HepG2 (cell line): Measurements from ENCODE around the gene CCDC174. TPM values are rescaled to one million over a fixed set of nuclear protein-coding genes. Genes with fewer than 3 reads are reported as not detected.

Source experiments
- ATAC-seq: fragments of 200-7000 bp; cut with Tn5 transposase; 3 replicates; pipeline ENCODE4 v1.9.1; 2020; ENCODE audit warnings: mild to moderate bottlenecking, moderate library complexity
- BruUV-seq: library from RNA; stranded (reverse); fragments of 400-500 nt; replicated peaks from 2 replicates; lab custom pipeline; 2021; lab: Mats Ljungman, UMichigan
- CTCF ChIA-PET: fragments of 300-600 bp; formaldehyde crosslinking; extraction: SDS; loops from one replicate; lab custom pipeline; 2021; ENCODE audit warnings: low total read pairs, inconsistent platforms, low intra/inter-chr PET ratio; lab: Yijun Ruan, JAX
- POLR2A ChIA-PET: fragments of 350-600 bp; sonication (Branson Sonifier 250); formaldehyde crosslinking; loops from one replicate; lab custom pipeline; 2020; ENCODE audit warnings: antibody characterized with exemption, inconsistent platforms; lab: Yijun Ruan, JAX
- DNase-seq: peaks from one replicate; pipeline ENCODE4 v3.0.0-alpha.2; 2015; ENCODE audit warnings: low spot score
- FAIRE-seq: peaks from 3 replicates; lab custom pipeline; 2011; peaks lifted over from hg19 to GRCh38; lab: Jason Lieb, UNC
- H2AFZ ChIP-seq: one replicate; pipeline ENCODE4 v1.6.1; 2011; ENCODE audit warnings: low read length, inconsistent platforms
- H3K27ac ChIP-seq: fragments of 300-600 bp; 3 replicates; pipeline ENCODE4 v1.8.0; 2011; ENCODE audit warnings: mixed run types, mild to moderate bottlenecking, mixed read lengths, low read length, inconsistent platforms; ENCODE audit not compliant: insufficient read depth; ENCODE audit errors: extremely low read length
- H3K27me3 ChIP-seq, 2 experiments: fragments of 200-600 bp in 1 of 2; 2 replicates in 1 of 2; 3 replicates in 1 of 2; pipeline versions ENCODE4 v1.6.0 to v1.8.0; 2011; ENCODE audit warnings: low read length in 2 of 2, mild to moderate bottlenecking in 2 of 2, moderate library complexity in 2 of 2, inconsistent platforms in 1 of 2; ENCODE audit not compliant: insufficient read depth in 2 of 2, control insufficient read depth in 1 of 2
- H3K36me3 ChIP-seq, 2 experiments: fragments of 200-600 bp in 1 of 2; replicated peaks in 1 of 2; 2 replicates in 1 of 2; 3 replicates in 1 of 2; pipeline versions ENCODE4 v1.5.1 to v1.8.0; 2011; ENCODE audit warnings: low read length in 2 of 2, inconsistent platforms in 1 of 2; ENCODE audit not compliant: insufficient read depth in 2 of 2, control insufficient read depth in 1 of 2
- H3K4me1 ChIP-seq: 2 replicates; pipeline ENCODE4 v1.5.1; 2012; ENCODE audit warnings: low read length, inconsistent platforms; ENCODE audit not compliant: insufficient read depth
- H3K4me2 ChIP-seq: 2 replicates; pipeline ENCODE4 v1.6.0; 2011; ENCODE audit warnings: low read depth, low read length, inconsistent platforms
- H3K4me3 ChIP-seq, 3 experiments: fragments of 200-600 bp in 1 of 3; sonication (generic), shearing (Covaris generic) in 1 of 3; replicated peaks in 1 of 3; 2 replicates each; pipeline ENCODE4 v1.5.1; 2011 to 2016; ENCODE audit warnings: low read length in 3 of 3, inconsistent platforms in 2 of 3, low read depth in 2 of 3, mild to moderate bottlenecking in 2 of 3, control low read depth in 1 of 3, mixed read lengths in 1 of 3; ENCODE audit not compliant: insufficient read depth in 1 of 3
- H3K79me2 ChIP-seq: one replicate; pipeline ENCODE4 v1.6.1; 2011; ENCODE audit warnings: low read length, inconsistent platforms; ENCODE audit not compliant: insufficient read depth
- H3K9ac ChIP-seq: 2 replicates; pipeline ENCODE4 v1.6.0; 2011; ENCODE audit warnings: mild to moderate bottlenecking, low read depth, low read length, inconsistent platforms; ENCODE audit not compliant: insufficient read depth
- H3K9me3 ChIP-seq: 2 replicates; pipeline ENCODE4 v1.5.1; 2012; ENCODE audit warnings: mild to moderate bottlenecking, low read length
- H4K20me1 ChIP-seq: 2 replicates; pipeline ENCODE4 v1.6.0; 2011; ENCODE audit warnings: inconsistent platforms, mild to moderate bottlenecking, low read length, moderate library complexity; ENCODE audit not compliant: insufficient read depth
- ATF4 ChIP-seq, 2 experiments: fragments of 450-650 bp in 1 of 2; sonication (generic) in 1 of 2; formaldehyde crosslinking; IDR thresholded peaks; 2 replicates each; pipeline versions ENCODE4 v1.5.0 to v1.8.0; 2020 to 2022; ENCODE audit warnings: mild to moderate bottlenecking in 1 of 2, missing genetic modification reagents in 1 of 2
- EHMT2 ChIP-seq: fragments of 200-600 bp; sonication (generic); IDR thresholded peaks from 2 replicates; pipeline ENCODE4 v1.7.0; 2017; ENCODE audit warnings: antibody characterized with exemption, low read depth, low read length, borderline replicate concordance
- GABPB1 ChIP-seq: IDR thresholded peaks from 2 replicates; pipeline ENCODE4 v1.6.1; 2016; ENCODE audit warnings: mild to moderate bottlenecking, missing genetic modification reagents, moderate library complexity, missing compliant biosample characterization
- ISL2 ChIP-seq: sonication (generic); formaldehyde crosslinking; IDR thresholded peaks from 2 replicates; pipeline ENCODE4 v1.5.0; 2020; ENCODE audit warnings: missing genetic modification reagents
- NR2C2 ChIP-seq: sonication (generic); formaldehyde crosslinking; IDR thresholded peaks from 2 replicates; pipeline ENCODE4 v1.4.0; 2020; ENCODE audit warnings: missing genetic modification reagents, mild to moderate bottlenecking, moderate library complexity, borderline replicate concordance
- PLRG1 ChIP-seq: fragments of 450-650 bp; conservative IDR thresholded peaks from 2 replicates; pipeline ENCODE4 v1.6.1; 2016
- ZBTB14 ChIP-seq: sonication (generic); formaldehyde crosslinking; IDR thresholded peaks from 2 replicates; pipeline ENCODE4 v1.4.0; 2020; ENCODE audit warnings: missing genetic modification reagents
- ZBTB8A ChIP-seq: sonication (generic); formaldehyde crosslinking; IDR thresholded peaks from 2 replicates; pipeline ENCODE4 v1.4.0; 2020; ENCODE audit warnings: mild to moderate bottlenecking, low read depth, missing genetic modification reagents, borderline replicate concordance
- ZFP41 ChIP-seq: sonication (generic); formaldehyde crosslinking; IDR thresholded peaks from 2 replicates; pipeline ENCODE4 v1.4.0; 2020; ENCODE audit warnings: mild to moderate bottlenecking, missing genetic modification reagents, borderline replicate concordance
- ZNF577 ChIP-seq: sonication (generic); formaldehyde crosslinking; IDR thresholded peaks from 2 replicates; pipeline ENCODE4 v1.4.0; 2020; ENCODE audit warnings: mild to moderate bottlenecking, low read depth, missing genetic modification reagents, borderline replicate concordance
- WGBS: methylation state at CpG from one replicate; pipeline ENCODE4 v1.1.6; 2017; ENCODE audit warnings: low lambda C conversion rate; 5-methylcytosine and 5-hydroxymethylcytosine counted together
- in situ Hi-C: cut with HindIII; loops from 2 replicates; pipeline ENCODE4 v1.10.0; 2017; ENCODE audit warnings: low pct_unique_long_range_greater_than_20kb; ENCODE audit not compliant: extremely low pct_ligation_motif_present
- intact Hi-C: fragments of 100-400 bp; cut with micrococcal nuclease; formaldehyde crosslinking; loops from one replicate; pipeline ENCODE4 v1.10.0; 2022; ENCODE audit not compliant: unreplicated experiment
- polyA plus RNA-seq, 8 experiments: library from polyadenylated mRNA; depleted of rRNA in 3 of 8; stranded (reverse) in 7 of 8; unstranded in 1 of 8; fragments of >200 nt; fragmentation: Illumina TruSeq in 4 of 8; extraction: Trizol in 4 of 8; gene quantifications; 2 replicates each; pipeline versions ENCODE4 v1.2.1 to v1.2.3, GENCODE V29; 2011 to 2016; ENCODE audit warnings: low read depth in 4 of 8, missing spikeins in 1 of 8, mixed read lengths in 1 of 8; ENCODE audit not compliant: insufficient read depth in 1 of 8
- total RNA-seq, 5 experiments: library from RNA; depleted of rRNA; stranded (reverse); fragments of >200 nt; fragmentation: Illumina TruSeq; extraction: Trizol; gene quantifications; 2 replicates each; pipeline ENCODE4 v1.2.3, GENCODE V29; 2016; ENCODE audit warnings: low read depth in 1 of 5
- TF ChIP-seq, protein P1 (sequence below): sonication (generic); formaldehyde crosslinking; IDR thresholded peaks from 2 replicates; pipeline ENCODE4 v1.5.1; 2020; ENCODE audit warnings: mild to moderate bottlenecking, missing genetic modification reagents, moderate library complexity

The CCDC174 gene
- total and polyA plus RNA-seq, 2 of the 13 experiments (the other 11 are each of a cell fraction or from before 2014, with no cell fraction given): 5.4 to 11.0 TPM

DNA sequence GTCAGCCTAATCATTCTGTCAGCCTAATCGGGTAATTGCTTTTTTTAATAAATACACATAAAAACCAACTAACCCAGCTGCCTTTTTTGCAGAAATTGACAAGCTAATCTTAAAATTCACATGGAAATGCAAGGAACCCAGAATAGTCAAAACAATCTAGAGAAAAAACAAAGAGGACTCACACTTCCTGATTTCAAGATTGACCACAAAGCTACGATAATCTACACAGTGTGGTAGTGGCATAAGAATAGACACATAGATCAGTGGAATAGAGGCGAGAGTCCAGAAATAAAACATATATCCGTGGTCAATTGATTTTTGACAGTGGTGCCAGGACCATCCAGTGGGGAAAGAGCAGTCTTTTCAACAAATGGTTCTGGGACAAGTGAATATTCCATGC, 21.0 kb downstream of the CCDC174 start:
- no peak overlapping the region for H3K27ac ChIP-seq
- H3K4me3 ChIP-seq: no peak overlapping the region
- no TSS peak for BruUV-seq
- no peak overlapping the region for H3K4me2 ChIP-seq
- in situ Hi-C loops (loop anchor here (5.0 kb wide), 2 partner anchors 110 to 250 kb away; no protein-coding TSS in a partner anchor), intact Hi-C loops (no loop called here)
- no peak overlapping the region for H3K9ac ChIP-seq
- H3K79me2 ChIP-seq: no peaks in the 10 kb centered on the region
- no peaks in the 10 kb centered on the region for H3K9me3 ChIP-seq
- ChIA-PET CTCF (interaction anchor here (2.1 kb wide), 1 partner anchor 249 kb away, joined by 24 read pairs; no protein-coding TSS in a partner anchor), POLR2A (interaction anchor here (1.4 kb wide), 1 partner anchor 108 kb away, joined by 4 read pairs; no protein-coding TSS in a partner anchor)
- FAIRE-seq (no peak), ATAC-seq (no peak), DNase-seq (no peak)
- peaks cover 21% of the 10 kb centered on the region for H3K4me1 ChIP-seq
- no peaks in the 10 kb centered on the region for H4K20me1 ChIP-seq
- no peak overlapping the region for H2AFZ ChIP-seq
- no peak for TF ChIP-seq NR2C2 (CRISPR knock-in tag)
- no peak for TF ChIP-seq ZNF577 (CRISPR knock-in tag)
- no peak for TF ChIP-seq PLRG1
- WGBS: 94% methylated on average over 4 of the region's 4 CpGs
- H3K27me3 ChIP-seq: no peaks in the 10 kb centered on the region
- peaks cover 22 to 52% of the 10 kb centered on the region in 2 experiments for H3K36me3 ChIP-seq

GRCh38 chr3:14674841-14675240, 23.3 kb downstream of the CCDC174 start, which contains the start of gene C3orf20:
C3orf20 (plus strand) TSS chr3:14675141; CDS start chr3:14682714, 7,573 bp downstream.
- POLR2A ChIA-PET: no interaction called here
- Histone ChIP-seq H2AFZ (no peak within 1 kb of the TSS), H3K4me2 (no peak within 1 kb of the TSS), H3K36me3 (peaks cover 14 to 31% of the 10 kb centered on the region in 2 experiments), H3K4me3 (no peak within 1 kb of the TSS), H3K27me3 (no peaks in the 10 kb centered on the region), H3K4me1 (peaks cover 42% of the 10 kb centered on the region), H3K9me3 (0 out of 2 replicates have a peak, but pooled peaks cover under 1% of the 10 kb centered on the region), H3K9ac (no peak within 1 kb of the TSS), H3K79me2 (no peaks in the 10 kb centered on the region), H3K27ac (no peak within 1 kb of the TSS), H4K20me1 (no peaks in the 10 kb centered on the region)
- in situ Hi-C loops: loop anchor here (5.0 kb wide), 2 partner anchors 107 to 247 kb away; no protein-coding TSS in a partner anchor
- ATAC-seq (no peak), DNase-seq (no peak), FAIRE-seq (no peak)
- 88% methylated on average over 7 of the region's 7 CpGs for WGBS
- intact Hi-C loops: no loop called here
- CTCF ChIA-PET: interaction anchor here (2.9 kb wide), 1 partner anchor 106 kb away, joined by 33 read pairs; no protein-coding TSS in a partner anchor
- TF ChIP-seq, protein P1, sequence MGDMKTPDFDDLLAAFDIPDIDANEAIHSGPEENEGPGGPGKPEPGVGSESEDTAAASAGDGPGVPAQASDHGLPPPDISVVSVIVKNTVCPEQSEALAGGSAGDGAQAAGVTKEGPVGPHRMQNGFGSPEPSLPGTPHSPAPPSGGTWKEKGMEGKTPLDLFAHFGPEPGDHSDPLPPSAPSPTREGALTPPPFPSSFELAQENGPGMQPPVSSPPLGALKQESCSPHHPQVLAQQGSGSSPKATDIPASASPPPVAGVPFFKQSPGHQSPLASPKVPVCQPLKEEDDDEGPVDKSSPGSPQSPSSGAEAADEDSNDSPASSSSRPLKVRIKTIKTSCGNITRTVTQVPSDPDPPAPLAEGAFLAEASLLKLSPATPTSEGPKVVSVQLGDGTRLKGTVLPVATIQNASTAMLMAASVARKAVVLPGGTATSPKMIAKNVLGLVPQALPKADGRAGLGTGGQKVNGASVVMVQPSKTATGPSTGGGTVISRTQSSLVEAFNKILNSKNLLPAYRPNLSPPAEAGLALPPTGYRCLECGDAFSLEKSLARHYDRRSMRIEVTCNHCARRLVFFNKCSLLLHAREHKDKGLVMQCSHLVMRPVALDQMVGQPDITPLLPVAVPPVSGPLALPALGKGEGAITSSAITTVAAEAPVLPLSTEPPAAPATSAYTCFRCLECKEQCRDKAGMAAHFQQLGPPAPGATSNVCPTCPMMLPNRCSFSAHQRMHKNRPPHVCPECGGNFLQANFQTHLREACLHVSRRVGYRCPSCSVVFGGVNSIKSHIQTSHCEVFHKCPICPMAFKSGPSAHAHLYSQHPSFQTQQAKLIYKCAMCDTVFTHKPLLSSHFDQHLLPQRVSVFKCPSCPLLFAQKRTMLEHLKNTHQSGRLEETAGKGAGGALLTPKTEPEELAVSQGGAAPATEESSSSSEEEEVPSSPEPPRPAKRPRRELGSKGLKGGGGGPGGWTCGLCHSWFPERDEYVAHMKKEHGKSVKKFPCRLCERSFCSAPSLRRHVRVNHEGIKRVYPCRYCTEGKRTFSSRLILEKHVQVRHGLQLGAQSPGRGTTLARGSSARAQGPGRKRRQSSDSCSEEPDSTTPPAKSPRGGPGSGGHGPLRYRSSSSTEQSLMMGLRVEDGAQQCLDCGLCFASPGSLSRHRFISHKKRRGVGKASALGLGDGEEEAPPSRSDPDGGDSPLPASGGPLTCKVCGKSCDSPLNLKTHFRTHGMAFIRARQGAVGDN (CRISPR knock-in tag): no peak
- TF ChIP-seq ZBTB14 (CRISPR knock-in tag) (no peak), ISL2 (no peak), ATF4 (CRISPR knock-in tag; IDR thresholded peaks at IDR 0.05) (no peak), EHMT2 (no peak), ZBTB8A (CRISPR knock-in tag) (no peak), GABPB1 (CRISPR knock-in tag) (no peak), ZFP41 (CRISPR knock-in tag) (no peak)
- no TSS peak for BruUV-seq
